Measurements from ENCODE around the gene UACA.
A peak's percentile ranks its signal among the peaks of the same experiment; 100 is the strongest.

UACA gene

GRCh38 chr15:70783610-70784022, 20.3 kb upstream of the UACA start:
- in situ Hi-C loops (cut with HindIII; ENCODE audit: low sequenced_read_pairs), result no loop called here
- H3K4me3 ChIP-seq (ENCODE audit: low read depth, low read length), result no peak overlapping the region
- peak; percentile 65 for DNase-seq (ENCODE audit: low read depth, low spot score)
- no peak for TF ChIP-seq CTCF (IDR thresholded peaks at IDR 0.05; ENCODE audit: low read depth, low read length)

GRCh38 chr15:70783041-70783440, 19.7 kb upstream of the UACA start:
- in situ Hi-C loops (cut with HindIII; ENCODE audit: low sequenced_read_pairs), result no loop called here
- no peak for DNase-seq (ENCODE audit: low read depth, low spot score)

GRCh38 chr15:70781236-70781635, 17.9 kb upstream of the UACA start:
- TF ChIP-seq CTCF (IDR thresholded peaks at IDR 0.05; ENCODE audit: low read depth, low read length), result no peak
- DNase-seq (ENCODE audit: low read depth, low spot score), result no peak
- in situ Hi-C loops (cut with HindIII; ENCODE audit: low sequenced_read_pairs), result no loop called here

More at GRCh38 chr15:70783041-70783440, 19.7 kb upstream of the UACA start:
- H3K4me3 ChIP-seq (ENCODE audit: low read depth, low read length), result no peak overlapping the region
- TF ChIP-seq CTCF (IDR thresholded peaks at IDR 0.05; ENCODE audit: low read depth, low read length), result no peak

GRCh38 chr15:70778258-70779076, 15.1 kb upstream of the UACA start:
- peak; percentile 80 for DNase-seq (ENCODE audit: low read depth, low spot score)
- TF ChIP-seq CTCF (IDR thresholded peaks at IDR 0.05; ENCODE audit: low read depth, low read length), result no peak
- in situ Hi-C loops (cut with HindIII; ENCODE audit: low sequenced_read_pairs), result no loop called here
- no peak overlapping the region for H3K4me3 ChIP-seq (ENCODE audit: low read depth, low read length)

More at GRCh38 chr15:70781236-70781635, 17.9 kb upstream of the UACA start:
- no peak overlapping the region for H3K4me3 ChIP-seq (ENCODE audit: low read depth, low read length)

GRCh38 chr15:70777170-70777926, 14.0 kb upstream of the UACA start:
- in situ Hi-C loops (cut with HindIII; ENCODE audit: low sequenced_read_pairs), result no loop called here

More at GRCh38 chr15:70777170-70777926, 14.0 kb upstream of the UACA start:
- TF ChIP-seq CTCF (IDR thresholded peaks at IDR 0.05; ENCODE audit: low read depth, low read length), result no peak
- no peak overlapping the region for H3K4me3 ChIP-seq (ENCODE audit: low read depth, low read length)
- DNase-seq (ENCODE audit: low read depth, low spot score), result no peak
